Measurements from ENCODE around the gene PCCB.
"Not testable (repeated sequence)": the region's sequence is repeated elsewhere in the genome, so short reads cannot be mapped to it uniquely, and the experiment has no call there.

PCCB gene

GRCh38 chr3:136250059-136250902 is at the start of gene PCCB:
Gene PCCB, plus strand, starts transcription at chr3:136250340. Its CDS starts 36 bp downstream, at chr3:136250376.
- peaks cover 21% of the 10 kb centered on the region for H3K4me1 Mint-ChIP-seq
- no peaks in the 10 kb centered on the region for H3K9me3 Mint-ChIP-seq
- peaks cover 7% of the 10 kb centered on the region for H3K36me3 Mint-ChIP-seq
- DNase-seq (ENCODE audit: low spot score in 2 of 2) (peak; percentile 89 to 95), ATAC-seq (peak; percentile 99)
- peak within 1 kb of the TSS; percentile 91 for H3K27ac Mint-ChIP-seq
- peak within 1 kb of the TSS; percentile 79 for H3K4me3 Mint-ChIP-seq

- Mint-ChIP-seq H3K9me3 (no peaks in the 10 kb centered on the region), H3K36me3 (no peaks in the 10 kb centered on the region), H3K4me1 (no peaks in the 10 kb centered on the region), H3K27ac (no peak overlapping the region), H3K4me3 (no peak overlapping the region)
- DNase-seq (ENCODE audit: low spot score in 2 of 2): no peak
- no peak for ATAC-seq
Observed at GRCh38 chr3:136207489-136208115, 42.5 kb upstream of the PCCB start.

GRCh38 chr3:136209921-136210320 is 40.2 kb upstream of the PCCB start:
- no peak overlapping the region for H3K27ac Mint-ChIP-seq
- H3K36me3 Mint-ChIP-seq: no peaks in the 10 kb centered on the region
- no peak overlapping the region for H3K4me3 Mint-ChIP-seq
- DNase-seq (ENCODE audit: low spot score in 2 of 2): no peak
- no peaks in the 10 kb centered on the region for H3K4me1 Mint-ChIP-seq
- ATAC-seq: no peak
- H3K9me3 Mint-ChIP-seq: no peaks in the 10 kb centered on the region

GRCh38 chr3:136211547-136211946 is 38.6 kb upstream of the PCCB start:
- Mint-ChIP-seq H3K36me3 (no peaks in the 10 kb centered on the region), H3K9me3 (no peaks in the 10 kb centered on the region), H3K4me3 (no peak overlapping the region), H3K4me1 (no peaks in the 10 kb centered on the region), H3K27ac (no peak overlapping the region)
- no peak for ATAC-seq
- no peak for DNase-seq (ENCODE audit: low spot score in 2 of 2)

- H3K4me3 Mint-ChIP-seq; ATAC-seq; DNase-seq (ENCODE audit: low spot score in 2 of 2); H3K4me1 Mint-ChIP-seq; H3K9me3 Mint-ChIP-seq; H3K36me3 Mint-ChIP-seq; H3K27ac Mint-ChIP-seq: not testable (repeated sequence)
Observed at GRCh38 chr3:136222746-136223145, 27.4 kb upstream of the PCCB start.

- DNase-seq (ENCODE audit: low spot score in 2 of 2) (no peak), ATAC-seq (no peak)
- Mint-ChIP-seq H3K4me1 (no peaks in the 10 kb centered on the region), H3K36me3 (no peaks in the 10 kb centered on the region), H3K4me3 (no peak overlapping the region), H3K9me3 (no peaks in the 10 kb centered on the region), H3K27ac (no peak overlapping the region)
Observed at GRCh38 chr3:136232413-136232812, 17.7 kb upstream of the PCCB start.

- H3K36me3 Mint-ChIP-seq: no peaks in the 10 kb centered on the region
- ATAC-seq (no peak), DNase-seq (ENCODE audit: low spot score in 2 of 2) (no peak)
- no peak overlapping the region for H3K4me3 Mint-ChIP-seq
- H3K4me1 Mint-ChIP-seq: no peaks in the 10 kb centered on the region
- H3K27ac Mint-ChIP-seq: no peak overlapping the region
- no peaks in the 10 kb centered on the region for H3K9me3 Mint-ChIP-seq
Observed at GRCh38 chr3:136235545-136235944, 14.6 kb upstream of the PCCB start.

GRCh38 chr3:136236109-136236508 is 14.0 kb upstream of the PCCB start:
- ATAC-seq: no peak
- Mint-ChIP-seq H3K4me1 (no peaks in the 10 kb centered on the region), H3K36me3 (no peaks in the 10 kb centered on the region), H3K9me3 (no peaks in the 10 kb centered on the region), H3K27ac (no peak overlapping the region), H3K4me3 (no peak overlapping the region)
- no peak for DNase-seq (ENCODE audit: low spot score in 2 of 2)

- H3K27ac Mint-ChIP-seq: no peak overlapping the region
- no peaks in the 10 kb centered on the region for H3K9me3 Mint-ChIP-seq
- no peaks in the 10 kb centered on the region for H3K4me1 Mint-ChIP-seq
- H3K4me3 Mint-ChIP-seq: no peak overlapping the region
- ATAC-seq: no peak
- no peaks in the 10 kb centered on the region for H3K36me3 Mint-ChIP-seq
- DNase-seq (ENCODE audit: low spot score in 2 of 2): no peak
Observed at GRCh38 chr3:136237103-136237502, 13.0 kb upstream of the PCCB start.

GRCh38 chr3:136237961-136238649 is 12.0 kb upstream of the PCCB start:
- no peaks in the 10 kb centered on the region for H3K36me3 Mint-ChIP-seq
- DNase-seq (ENCODE audit: low spot score in 2 of 2) (no peak), ATAC-seq (no peak)
- no peaks in the 10 kb centered on the region for H3K4me1 Mint-ChIP-seq
- no peak overlapping the region for H3K27ac Mint-ChIP-seq
- no peak overlapping the region for H3K4me3 Mint-ChIP-seq
- H3K9me3 Mint-ChIP-seq: no peaks in the 10 kb centered on the region

- no peak overlapping the region for H3K4me3 Mint-ChIP-seq
- DNase-seq (ENCODE audit: low spot score in 2 of 2) (no peak), ATAC-seq (no peak)
- H3K4me1 Mint-ChIP-seq: no peaks in the 10 kb centered on the region
- H3K9me3 Mint-ChIP-seq: no peaks in the 10 kb centered on the region
- H3K27ac Mint-ChIP-seq: no peak overlapping the region
- H3K36me3 Mint-ChIP-seq: no peaks in the 10 kb centered on the region
Observed at GRCh38 chr3:136239094-136239493, 11.0 kb upstream of the PCCB start.

- ATAC-seq (no peak), DNase-seq (ENCODE audit: low spot score in 2 of 2) (no peak)
- no peak overlapping the region for H3K27ac Mint-ChIP-seq
- peaks cover 5% of the 10 kb centered on the region for H3K36me3 Mint-ChIP-seq
- H3K4me3 Mint-ChIP-seq: no peak overlapping the region
- H3K9me3 Mint-ChIP-seq: no peaks in the 10 kb centered on the region
- peaks cover 8% of the 10 kb centered on the region for H3K4me1 Mint-ChIP-seq
Observed at GRCh38 chr3:136245691-136246090, 4.4 kb upstream of the PCCB start.

- Mint-ChIP-seq H3K4me1 (peaks cover 21% of the 10 kb centered on the region), H3K27ac (no peak overlapping the region), H3K36me3 (peaks cover 5% of the 10 kb centered on the region), H3K9me3 (no peaks in the 10 kb centered on the region), H3K4me3 (no peak overlapping the region)
- no peak for ATAC-seq
- DNase-seq (ENCODE audit: low spot score in 2 of 2): no peak
Observed at GRCh38 chr3:136247436-136247835, 2.7 kb upstream of the PCCB start.

GRCh38 chr3:136247855-136248590 is 2.1 kb upstream of the PCCB start:
- no peak for ATAC-seq
- Mint-ChIP-seq H3K36me3 (peaks cover 5% of the 10 kb centered on the region), H3K4me1 (peaks cover 21% of the 10 kb centered on the region), H3K27ac (peak overlapping the region; percentile 11), H3K9me3 (no peaks in the 10 kb centered on the region), H3K4me3 (no peak overlapping the region)
- no peak for DNase-seq (ENCODE audit: low spot score in 2 of 2)

GRCh38 chr3:136249091-136249490 is 1.0 kb upstream of the PCCB start:
- Mint-ChIP-seq H3K9me3 (no peaks in the 10 kb centered on the region), H3K4me1 (peaks cover 21% of the 10 kb centered on the region), H3K4me3 (no peak overlapping the region), H3K36me3 (peaks cover 5% of the 10 kb centered on the region), H3K27ac (peak overlapping the region; percentile 91)
- no peak for ATAC-seq
- no peak for DNase-seq (ENCODE audit: low spot score in 2 of 2)
